GM21447 (cell line): ENCODE data around the gene ZRANB3.
"Not testable (repeated sequence)": the region's sequence is repeated elsewhere in the genome, so short reads cannot be mapped to it uniquely, and the experiment has no call there.

Experiments used
- ATAC-seq: cut with Tn5 transposase; IDR thresholded peaks from one replicate; pipeline ENCODE4 v1.9.1; 2021; ENCODE audit not compliant: unreplicated experiment

ZRANB3 gene

GRCh38 chr2:135142323-135142722 lies 388.7 kb downstream of the ZRANB3 start:
- ATAC-seq = no peak

- ATAC-seq = no peak
Measured at GRCh38 chr2:135140606-135141005, 390.4 kb downstream of the ZRANB3 start.

GRCh38 chr2:135132314-135132713 lies 398.7 kb downstream of the ZRANB3 start:
- ATAC-seq = no peak

- no peak for ATAC-seq
Measured at GRCh38 chr2:135130751-135131150, 400.3 kb downstream of the ZRANB3 start.

DNA sequence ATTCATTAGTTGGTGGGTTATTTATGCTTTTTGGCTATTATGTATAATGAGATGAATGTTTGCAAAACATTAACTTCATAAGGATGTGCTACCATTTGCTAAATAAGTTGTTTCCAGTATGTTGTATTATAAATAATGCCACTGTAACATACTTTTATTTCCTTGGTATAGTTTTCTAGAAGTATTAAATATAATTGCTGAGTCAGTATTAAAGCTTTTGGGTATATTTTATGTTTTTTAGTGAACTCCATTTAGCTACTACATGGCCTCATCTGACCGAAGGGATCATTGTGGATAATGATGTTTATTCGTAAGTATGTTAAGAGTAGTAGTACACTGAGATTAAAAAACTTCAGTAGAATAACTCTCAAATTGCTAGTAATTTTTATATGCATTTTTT lies 405.1 kb downstream of the ZRANB3 start:
- ATAC-seq = no peak

DNA sequence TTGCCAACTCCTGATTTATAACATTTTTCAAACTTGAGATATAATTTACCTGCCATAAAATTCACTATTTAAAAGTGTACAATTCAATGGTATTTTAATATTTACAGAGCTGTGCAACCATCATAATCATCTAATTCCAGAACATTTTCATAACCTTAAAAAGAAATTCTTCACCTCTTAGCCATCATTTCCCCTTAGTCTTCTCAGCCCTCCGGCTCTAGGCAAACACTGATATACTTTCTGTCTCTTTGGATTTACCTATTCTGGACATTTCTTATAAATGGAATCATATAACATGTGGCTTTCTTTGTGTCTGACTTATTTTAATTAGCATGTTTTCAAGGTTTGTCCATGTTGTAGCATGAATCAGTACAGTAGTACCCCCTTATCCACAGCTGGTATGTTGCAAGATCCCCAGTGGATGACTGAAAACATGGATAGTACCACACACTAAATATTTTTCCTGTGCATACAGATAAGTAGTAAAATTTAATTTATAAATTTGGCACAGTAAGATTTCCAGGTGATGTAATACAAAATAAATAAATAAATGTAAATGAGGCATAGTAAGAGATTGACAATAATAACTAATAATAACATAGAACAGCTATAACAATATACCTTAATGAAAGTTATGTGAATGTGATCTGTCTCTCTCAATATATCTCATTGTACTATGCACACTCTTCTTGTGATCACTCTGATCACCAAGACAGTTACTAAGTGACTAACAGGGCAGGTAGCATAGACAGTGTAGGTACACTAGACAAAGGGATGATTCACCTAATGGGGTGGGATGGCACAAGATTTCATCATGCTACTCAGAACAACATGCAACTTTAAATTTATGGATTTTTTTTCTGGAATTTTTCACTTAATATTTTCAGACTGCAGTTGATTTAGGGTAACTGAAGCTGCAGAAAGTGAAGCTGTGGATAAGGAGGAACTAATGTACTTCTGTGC lies 405.8 kb downstream of the ZRANB3 start:
- no peak for ATAC-seq

DNA sequence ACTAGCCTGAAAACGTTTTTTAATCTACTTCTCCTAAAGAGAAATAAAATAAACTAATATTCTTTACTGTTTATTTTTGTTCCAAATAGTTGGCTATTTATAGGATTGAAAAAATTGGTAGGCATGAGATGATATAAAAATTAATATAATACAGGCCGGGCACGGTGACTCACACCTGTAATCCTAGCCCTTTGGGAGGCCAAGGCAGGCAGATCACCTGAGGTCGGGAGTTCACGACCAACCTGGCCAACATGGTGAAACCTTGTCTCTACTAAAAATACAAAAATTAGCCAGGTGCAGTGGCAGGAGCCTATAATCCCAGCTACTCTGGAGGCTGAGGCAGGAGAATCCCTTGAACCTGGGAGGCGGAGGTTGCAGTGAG lies 409.4 kb downstream of the ZRANB3 start:
- ATAC-seq = not testable (repeated sequence)

GRCh38 chr2:135121016-135121657 lies 409.9 kb downstream of the ZRANB3 start:
- no peak for ATAC-seq

DNA sequence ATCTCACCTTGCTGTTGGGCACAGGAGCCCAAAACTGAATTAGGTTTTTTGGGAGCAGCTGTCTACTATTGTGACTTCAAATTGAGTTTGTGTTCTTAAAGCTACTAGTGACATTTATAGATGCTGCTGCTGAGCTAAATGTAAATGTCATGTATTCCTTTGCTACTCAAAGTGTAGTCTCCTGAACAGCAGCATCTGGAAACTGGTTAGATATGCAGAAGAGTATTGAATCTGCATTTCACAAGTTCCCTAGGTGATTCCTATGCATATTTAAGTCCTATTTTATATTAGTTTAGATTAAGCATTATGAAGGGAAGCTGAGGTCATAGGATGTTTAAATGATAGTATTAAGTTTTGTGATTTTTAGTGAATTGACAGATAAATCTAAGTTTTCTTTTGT lies 411.4 kb downstream of the ZRANB3 start:
- no peak for ATAC-seq

- ATAC-seq = no peak
Measured at GRCh38 chr2:135113322-135113721, 417.7 kb downstream of the ZRANB3 start.

DNA sequence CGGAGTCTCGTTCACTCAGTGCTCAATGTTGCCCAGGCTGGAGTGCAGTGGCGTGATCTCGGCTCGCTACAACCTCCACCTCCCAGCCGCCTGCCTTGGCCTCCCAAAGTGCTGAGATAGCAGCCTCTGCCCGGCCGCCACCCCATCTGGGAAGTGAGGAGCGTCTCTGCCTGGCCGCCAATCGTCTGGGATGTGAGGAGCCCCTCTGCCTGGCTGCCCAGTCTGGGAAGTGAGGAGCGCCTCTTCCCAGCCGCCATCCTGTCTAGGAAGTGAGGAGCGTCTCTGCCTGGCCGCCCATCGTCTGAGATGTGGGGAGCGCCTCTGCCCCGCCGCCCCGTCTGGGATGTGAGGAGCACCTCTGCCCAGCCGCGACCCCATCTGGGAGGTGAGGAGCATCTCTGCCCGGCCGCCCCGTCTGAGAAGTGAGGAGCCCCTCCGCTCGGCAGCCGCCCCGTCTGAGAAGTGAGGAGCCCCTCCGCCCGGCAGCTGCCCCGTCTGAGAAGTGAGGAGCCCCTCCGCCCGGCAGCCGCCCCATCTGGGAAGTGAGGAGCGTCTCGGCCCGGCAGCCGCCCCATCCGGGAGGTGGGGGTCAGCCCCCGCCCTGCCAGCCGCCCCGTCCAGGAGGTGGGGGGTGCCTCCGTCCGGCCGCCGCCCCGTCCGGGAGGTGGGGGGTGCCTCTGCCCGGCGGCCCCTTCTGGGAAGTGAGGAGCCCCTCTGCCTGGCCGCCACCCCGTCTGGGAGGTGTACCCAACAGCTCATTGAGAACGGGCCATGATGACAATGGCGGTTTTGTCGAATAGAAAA lies 425.3 kb downstream of the ZRANB3 start:
- not testable (repeated sequence) for ATAC-seq

DNA sequence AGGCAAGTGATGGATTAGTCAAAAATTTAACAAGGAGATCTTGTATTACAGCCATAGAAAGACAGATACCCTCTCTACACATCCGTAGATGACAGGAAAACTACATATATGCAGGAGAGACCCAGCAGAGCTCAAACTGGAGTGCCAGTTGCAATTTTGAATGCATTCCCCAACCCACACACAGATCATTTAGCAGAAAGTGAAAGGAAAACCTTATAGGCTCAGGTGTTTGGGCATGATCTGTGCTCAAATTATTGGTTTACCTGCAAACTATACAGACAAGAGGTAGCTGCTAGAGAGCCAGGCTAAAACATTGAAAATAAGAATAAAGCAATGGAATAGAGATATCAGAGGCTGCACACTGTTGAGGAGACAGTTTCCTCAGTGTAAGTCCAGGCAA lies 427.2 kb downstream of the ZRANB3 start:
- no peak for ATAC-seq

DNA sequence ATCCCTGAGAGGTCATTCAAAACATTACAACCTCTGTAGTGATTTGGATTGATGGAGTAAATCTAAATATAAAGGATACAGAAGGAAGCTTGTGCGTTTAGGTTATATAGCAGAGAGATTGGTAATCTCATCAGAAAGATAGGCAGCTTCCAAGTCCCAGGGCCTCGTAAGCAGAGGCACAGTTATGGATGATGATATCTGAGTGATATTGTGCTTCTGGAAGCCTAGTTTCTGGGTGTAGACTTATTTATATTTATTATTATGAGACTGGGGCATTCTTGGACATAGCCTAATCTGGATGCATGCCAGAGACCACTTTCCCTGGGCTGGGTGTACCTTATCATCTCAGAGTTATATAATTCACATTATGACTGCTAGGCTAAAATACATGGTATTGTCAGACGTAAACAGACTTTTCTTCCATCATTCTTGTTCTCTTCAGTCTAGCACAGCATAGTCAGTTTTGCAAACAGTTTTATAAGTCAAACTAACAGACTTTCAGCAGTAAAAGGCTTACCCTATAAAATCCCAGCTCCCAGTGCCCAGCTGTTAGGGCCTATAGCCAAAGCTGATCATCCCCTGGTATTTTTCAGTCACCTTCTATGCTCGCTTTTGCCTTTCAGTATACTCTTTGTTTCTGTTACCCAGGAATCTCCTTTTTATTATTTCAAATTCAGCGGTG lies 431.1 kb downstream of the ZRANB3 start:
- ATAC-seq = no peak

DNA sequence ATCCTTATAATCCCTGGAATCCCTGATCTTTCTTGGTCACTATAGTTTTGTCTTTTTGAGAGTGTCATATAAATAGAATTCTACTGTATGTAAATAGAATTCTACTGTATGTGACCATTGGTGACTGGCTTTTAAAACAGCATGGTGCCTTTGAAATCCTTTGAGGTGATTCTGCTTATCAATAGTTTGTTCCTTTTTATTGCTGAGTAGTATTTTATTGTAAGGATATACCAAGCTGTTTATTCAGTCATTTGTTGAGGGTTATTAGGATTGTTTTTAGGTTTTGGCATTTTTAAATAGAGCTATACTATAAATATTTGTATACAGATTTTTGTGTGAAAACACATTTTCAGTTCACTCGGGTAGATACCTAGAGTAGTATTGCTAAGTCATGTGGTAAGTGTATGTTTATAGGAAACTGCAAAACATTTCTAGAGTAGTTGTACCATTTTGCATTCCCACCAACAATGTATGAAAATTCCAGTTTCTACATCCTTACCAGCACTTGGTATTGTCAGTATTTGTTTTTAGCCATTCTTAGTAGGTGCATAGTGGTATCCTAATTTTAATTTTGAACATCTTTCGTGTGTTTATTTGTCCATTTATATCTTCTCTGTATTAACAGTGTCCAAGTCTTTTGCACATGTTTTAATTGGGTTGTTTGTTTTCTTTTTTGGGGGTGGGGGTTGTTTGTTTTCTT lies 433.3 kb downstream of the ZRANB3 start:
- no peak for ATAC-seq

DNA sequence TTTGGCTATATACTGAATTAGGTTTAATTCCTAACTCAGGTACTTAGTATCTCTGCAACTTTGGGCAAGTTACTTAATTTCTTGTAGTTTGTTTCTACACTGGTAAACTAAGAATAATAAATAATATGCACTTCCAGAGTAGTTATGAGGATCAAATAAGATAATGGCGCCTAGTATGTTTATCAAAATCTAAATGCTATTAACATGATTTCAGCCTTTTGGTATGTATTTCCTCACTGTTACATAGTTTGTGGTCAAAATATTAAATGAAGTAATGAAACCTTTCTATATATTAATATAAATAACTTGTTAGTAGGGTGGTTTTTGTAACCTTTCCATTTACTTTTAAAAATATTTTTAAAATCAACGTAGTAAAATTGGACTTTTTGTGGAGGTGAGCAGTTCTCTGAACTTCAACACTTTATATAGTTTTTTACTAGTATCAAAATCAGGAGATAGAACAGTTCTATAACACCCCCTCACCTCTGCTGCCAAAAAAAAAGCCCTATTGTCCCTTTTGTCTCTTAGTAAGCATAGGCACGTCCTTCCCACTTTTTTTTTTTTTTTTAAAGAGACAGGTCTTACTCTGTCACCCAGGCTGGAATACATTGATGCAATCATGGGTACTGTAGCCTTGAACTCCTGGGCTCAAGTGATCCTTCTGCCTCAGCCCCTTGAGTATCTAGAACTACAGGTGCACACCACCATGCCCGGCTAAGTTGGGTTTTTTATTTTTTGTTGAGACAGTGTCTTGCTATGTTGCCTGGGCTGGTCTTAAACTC lies 434.2 kb downstream of the ZRANB3 start:
- ATAC-seq = no peak

DNA sequence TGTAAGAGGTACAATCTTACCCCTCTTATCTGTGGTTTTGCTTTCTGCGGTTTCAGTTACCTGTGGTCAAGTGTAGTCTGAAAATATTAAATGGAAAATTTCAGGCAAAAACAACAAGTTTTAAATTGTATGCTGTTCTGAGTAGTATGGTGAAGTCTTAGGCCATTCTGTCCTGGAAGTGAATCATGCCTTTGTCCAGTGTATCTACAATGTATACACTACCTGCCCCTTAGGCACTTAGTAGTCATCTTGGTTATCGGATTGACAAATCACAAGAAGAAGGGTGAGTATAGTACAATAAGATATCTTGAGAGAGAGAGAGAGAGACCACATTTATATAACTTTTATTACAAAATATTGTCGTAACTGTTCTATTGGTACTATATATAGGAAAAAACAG lies 435.4 kb downstream of the ZRANB3 start:
- ATAC-seq = no peak

- no peak for ATAC-seq
Measured at GRCh38 chr2:135094508-135094907, 436.5 kb downstream of the ZRANB3 start.

GRCh38 chr2:135093670-135094330 lies 437.2 kb downstream of the ZRANB3 start:
- ATAC-seq = no peak

DNA sequence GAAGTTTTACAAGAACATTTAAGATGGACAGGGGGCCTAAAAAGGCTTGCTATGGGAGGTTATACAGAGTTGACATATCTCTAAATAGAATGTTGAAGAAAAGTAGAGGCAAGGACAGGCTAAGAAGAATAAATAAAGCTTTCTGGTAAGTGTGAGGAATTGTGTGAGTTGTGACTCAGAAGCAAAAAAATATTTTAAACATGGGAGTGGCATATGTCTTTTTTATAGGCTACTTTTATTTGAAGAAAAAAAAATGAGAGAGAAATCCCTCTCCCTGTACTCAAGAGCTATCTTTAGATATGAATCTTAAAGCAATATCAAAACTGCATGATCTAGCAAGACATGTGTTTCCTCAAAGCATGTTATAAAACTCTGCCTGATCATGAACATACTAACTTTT lies 437.8 kb downstream of the ZRANB3 start:
- no peak for ATAC-seq
